Suprapubic skin (tissue), 3 donors: ENCODE results near the gene WDR91.

Experiments used
- CTCF ChIP-seq, 2 donors: fragments of 200-600 bp in 1 of 2; fragments of 450-650 bp in 1 of 2; sonication (generic) in 1 of 2; IDR thresholded peaks; one replicate each; pipeline ENCODE4 v1.5.1; 2016 to 2019; ENCODE audit warnings: antibody characterized with exemption in 2 of 2, mild to moderate bottlenecking in 1 of 2, moderate library complexity in 1 of 2
- POLR2A ChIP-seq, 2 donors: fragments of 450-650 bp; IDR thresholded peaks; one replicate each; pipeline ENCODE4 v1.6.1; 2017; ENCODE audit warnings: antibody characterized with exemption in 2 of 2, mild to moderate bottlenecking in 2 of 2, moderate library complexity in 2 of 2

GRCh38 chr7:135181261-135181928 lies 29.9 kb downstream of the WDR91 start:
- TF ChIP-seq CTCF (IDR thresholded peaks at IDR 0.05) (no peak), POLR2A (IDR thresholded peaks at IDR 0.05) (no peak)
